ENCODE data around the gene TMEM94.

DNA sequence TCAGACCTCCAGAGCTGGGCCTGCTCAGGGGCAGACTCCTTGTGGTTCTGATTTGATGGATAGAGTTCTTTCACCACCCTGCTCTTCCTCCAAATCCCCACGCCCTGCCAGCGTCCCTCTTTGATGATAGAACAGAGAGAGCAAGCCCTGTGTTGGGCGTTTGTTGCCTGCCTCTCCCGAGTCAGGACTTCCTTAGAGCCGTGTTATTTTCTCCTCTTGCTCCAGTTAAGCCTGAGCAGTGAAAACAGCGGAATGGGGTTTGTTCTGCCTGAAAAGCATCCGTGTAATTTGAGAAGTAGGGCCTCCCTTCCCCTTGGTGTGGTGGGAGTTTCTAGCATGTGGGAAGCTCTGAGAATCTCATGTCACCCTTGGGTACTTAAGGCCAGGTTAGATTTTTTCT lies 22.1 kb downstream of the TMEM94 start:
- TF ChIP-seq POLR2AphosphoS5 (IDR thresholded peaks at IDR 0.05; ENCODE audit: borderline replicate concordance, low read depth, low read length) (no peak), EZH2 (IDR thresholded peaks at IDR 0.05) (no peak), FOXP2 (optimal IDR thresholded peaks at IDR 0.05; ENCODE audit: control extremely low read depth, extremely low read length, insufficient read depth) (no peak)
